ENCODE data around the gene RBM22. TPM values are rescaled to one million over a fixed set of nuclear protein-coding genes. Genes with fewer than 3 reads are reported as not detected.

RBM22 gene
- total RNA-seq, 1 experiment from 2014 or later = 40.9 TPM

DNA sequence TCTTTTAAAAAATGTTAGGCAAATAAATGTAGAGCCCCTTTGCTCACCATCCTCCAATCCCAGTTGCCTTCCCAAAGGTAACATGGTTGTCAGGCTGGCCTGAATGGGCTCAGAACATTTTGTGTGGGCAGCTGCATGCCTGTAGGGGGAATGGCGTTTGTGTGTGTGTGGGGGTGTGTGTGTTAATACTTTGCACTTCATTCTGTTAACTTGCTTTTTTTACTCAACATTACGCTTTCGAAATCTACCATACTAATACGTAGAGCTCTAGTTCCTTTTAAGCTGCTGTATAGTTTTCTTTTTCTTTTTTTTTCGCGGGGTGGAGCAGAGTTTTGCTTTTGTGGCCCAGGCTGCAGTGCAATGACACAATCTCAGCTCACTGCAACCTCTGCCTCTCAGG is 25.8 kb downstream of the RBM22 start:
- in situ Hi-C loops (cut with HindIII; ENCODE audit: low sequenced_read_pairs) = no loop called here
- no peak for DNase-seq (ENCODE audit: low spot score)

DNA sequence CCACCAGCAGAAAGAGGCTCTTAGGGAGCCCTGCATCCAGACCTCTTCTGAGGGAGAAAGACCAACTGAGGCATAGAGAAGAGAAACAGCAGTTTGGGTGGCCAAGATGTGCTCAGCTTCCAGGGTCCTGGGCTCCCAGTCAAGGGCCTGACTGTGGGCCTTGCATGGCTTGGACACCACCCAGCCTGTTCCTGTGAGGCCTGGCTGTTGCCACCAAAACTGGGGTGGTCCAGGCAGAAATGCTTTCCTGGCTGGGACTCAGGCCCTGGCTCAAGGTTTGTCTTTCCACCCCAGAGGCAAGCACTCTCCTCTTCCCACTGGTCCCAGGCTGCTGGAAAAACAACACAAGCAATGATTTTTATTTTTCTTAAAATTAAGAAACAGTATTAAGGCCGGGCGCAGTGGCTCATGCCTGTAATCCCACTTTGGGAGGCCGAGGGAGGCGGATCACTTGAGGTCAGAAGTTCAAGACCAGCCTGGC is 26.5 kb downstream of the RBM22 start:
- DNase-seq (ENCODE audit: low spot score) = no peak
- in situ Hi-C loops (cut with HindIII; ENCODE audit: low sequenced_read_pairs) = no loop called here

DNA sequence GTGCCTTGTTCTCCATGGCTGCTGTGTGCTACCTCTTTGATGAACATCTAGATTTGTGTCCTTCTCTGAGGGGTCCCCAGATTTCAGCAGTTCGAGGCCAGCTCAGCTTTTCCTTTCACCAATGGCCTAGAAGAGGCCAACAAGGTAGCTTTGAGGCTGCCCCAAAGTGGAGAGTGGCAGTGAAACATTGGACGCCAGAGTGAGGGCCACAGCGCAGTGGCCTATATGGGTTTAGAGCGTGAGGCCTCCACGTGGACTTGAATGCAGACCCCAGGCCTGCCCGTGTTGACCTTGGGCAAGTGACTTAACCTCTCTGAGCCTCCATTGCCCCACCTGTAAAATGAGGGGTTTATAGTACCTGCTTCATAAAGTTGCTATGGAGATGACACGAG is 28.0 kb downstream of the RBM22 start:
- no peak for DNase-seq (ENCODE audit: low spot score)
- in situ Hi-C loops (cut with HindIII; ENCODE audit: low sequenced_read_pairs) = no loop called here

DNA sequence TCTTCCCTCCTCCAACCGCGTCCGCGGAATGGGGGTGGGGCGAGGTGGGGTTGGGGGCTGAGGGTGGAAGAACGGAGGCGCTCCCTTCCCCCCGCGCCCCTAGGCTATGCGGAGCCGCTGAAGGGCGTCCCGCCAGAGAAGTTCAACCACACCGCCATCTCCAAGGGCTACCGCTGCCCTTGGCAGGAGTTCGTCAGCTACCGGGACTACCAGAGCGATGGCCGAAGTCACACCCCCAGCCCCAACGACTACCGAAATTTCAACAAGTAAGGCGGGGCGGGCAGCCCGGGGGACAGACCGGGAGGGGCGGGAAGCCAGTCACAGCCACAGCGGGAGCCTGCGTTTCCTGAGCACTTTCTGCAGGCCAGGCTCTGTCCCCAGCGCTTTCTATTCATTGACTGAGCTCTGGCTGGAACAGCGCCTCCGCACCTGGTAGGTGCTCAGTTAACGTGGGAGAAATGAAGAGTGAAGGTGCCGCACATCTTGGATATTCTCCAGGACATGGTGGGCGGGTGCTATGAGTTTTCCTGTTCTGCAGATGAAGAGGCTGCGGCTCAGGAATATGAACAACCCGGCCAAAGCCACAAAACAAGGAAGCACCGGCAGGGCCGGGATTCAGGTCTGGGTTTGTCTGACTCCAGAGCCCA is 28.5 kb downstream of the RBM22 start:
- no peak for DNase-seq (ENCODE audit: low spot score)
- in situ Hi-C loops (cut with HindIII; ENCODE audit: low sequenced_read_pairs) = no loop called here

DNA sequence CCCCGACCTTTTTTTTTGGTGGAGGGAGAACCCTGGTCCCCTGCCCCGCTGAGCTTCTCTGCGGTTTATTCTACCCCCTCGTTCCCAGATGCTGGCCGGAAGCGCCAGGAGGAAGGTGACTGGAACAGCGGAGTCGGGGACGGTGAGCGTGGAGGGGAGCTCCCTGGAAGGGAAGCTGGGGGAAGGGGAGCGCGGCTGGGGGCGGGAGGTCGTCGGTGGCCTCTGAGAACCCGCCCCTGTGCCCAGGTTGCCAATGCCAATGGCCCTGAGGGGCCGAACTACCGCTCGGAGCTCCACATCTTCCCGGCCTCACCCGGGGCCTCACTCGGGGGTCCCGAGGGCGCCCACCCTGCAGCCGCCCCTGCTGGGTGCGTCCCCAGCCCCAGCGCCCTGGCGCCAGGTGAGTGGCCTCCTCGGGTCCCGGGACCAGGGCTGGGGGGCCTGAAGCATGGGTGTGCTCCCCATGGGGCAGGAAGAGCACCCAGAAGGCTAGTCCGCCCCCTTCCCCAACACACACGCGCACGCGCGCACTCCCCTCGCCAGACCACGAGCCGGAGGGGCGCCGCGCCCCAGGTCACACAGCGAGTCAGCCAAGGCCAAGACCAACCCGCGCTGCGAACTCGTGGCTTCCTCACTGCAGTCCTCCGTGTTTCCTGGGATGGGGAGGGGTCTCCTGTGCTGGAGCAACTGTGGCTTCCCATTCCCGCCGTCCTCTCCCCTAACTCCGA is 29.2 kb downstream of the RBM22 start:
- in situ Hi-C loops (cut with HindIII; ENCODE audit: low sequenced_read_pairs) = no loop called here

DNA sequence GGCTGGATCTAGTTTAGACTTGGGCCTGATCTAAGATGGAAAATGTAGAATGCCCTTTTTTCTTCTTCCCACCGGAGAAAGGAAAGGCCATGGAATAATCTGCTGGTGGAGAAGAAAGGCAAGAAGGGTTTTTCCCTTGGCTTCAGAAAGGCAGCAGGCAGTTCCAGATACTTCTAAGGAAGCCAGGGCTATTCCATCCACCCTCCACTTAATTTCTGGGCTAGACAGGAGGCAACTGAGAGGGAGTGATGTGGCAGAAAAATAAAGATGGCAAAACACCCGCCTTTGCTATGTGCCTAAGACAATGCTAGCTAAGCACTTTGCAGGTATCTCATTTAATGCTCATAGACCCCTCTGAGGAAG is 29.9 kb downstream of the RBM22 start:
- in situ Hi-C loops (cut with HindIII; ENCODE audit: low sequenced_read_pairs) = no loop called here
- no peak for DNase-seq (ENCODE audit: low spot score)

More for the DNA sequence above, 29.2 kb downstream of the RBM22 start:
- no peak for DNase-seq (ENCODE audit: low spot score)

DNA sequence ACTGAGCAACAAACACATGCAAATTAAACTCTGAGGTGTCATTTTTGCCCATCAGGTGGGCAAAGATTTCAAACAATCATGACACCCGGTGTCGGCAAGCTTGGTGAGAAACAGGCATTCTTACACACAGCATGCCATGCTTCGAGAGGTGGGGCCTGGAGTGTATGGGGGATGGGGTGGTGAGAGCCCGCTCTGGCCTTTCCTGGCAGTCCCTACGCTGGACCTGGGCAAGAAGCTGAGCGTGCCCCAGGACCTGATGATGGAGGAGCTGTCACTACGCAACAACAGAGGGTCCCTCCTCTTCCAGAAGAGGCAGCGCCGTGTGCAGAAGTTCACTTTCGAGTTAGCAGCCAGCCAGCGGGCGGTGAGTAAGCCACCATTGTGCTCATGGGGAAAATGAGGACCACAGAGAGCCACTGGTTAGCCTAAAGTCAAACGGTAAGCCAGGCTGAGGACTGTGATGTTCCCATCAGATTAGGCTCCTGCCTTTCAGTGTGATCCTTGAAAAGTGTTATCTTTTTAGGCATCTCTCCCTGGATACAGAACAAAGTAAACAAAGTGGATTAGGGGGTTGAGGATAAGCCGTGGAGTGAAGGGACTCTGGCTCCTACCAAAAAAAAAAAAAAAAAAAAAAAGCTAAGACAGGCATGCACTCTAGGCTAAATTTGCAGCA is 30.5 kb downstream of the RBM22 start:
- in situ Hi-C loops (cut with HindIII; ENCODE audit: low sequenced_read_pairs) = no loop called here
- no peak for DNase-seq (ENCODE audit: low spot score)

DNA sequence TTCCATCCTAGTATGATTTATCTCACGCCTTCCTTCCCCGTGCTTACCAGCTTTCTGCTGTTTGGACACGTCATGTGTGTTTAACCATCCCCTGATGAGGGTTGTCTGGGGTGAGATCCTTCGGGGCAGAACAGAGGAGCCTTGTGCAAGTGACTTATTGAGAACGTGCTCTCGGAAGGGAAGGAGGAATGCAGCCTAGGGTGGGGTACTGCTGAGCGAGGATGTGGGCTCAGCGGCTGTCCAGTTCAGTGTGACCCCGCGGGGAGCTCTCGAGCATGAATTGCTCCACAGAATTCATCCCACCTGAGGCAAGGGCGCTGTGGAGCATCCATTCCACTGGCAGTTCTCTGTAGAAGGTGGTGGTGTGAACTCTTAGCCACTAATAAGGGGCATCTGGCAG is 35.8 kb downstream of the RBM22 start:
- DNase-seq (ENCODE audit: low spot score) = no peak
- in situ Hi-C loops (cut with HindIII; ENCODE audit: low sequenced_read_pairs) = no loop called here

DNA sequence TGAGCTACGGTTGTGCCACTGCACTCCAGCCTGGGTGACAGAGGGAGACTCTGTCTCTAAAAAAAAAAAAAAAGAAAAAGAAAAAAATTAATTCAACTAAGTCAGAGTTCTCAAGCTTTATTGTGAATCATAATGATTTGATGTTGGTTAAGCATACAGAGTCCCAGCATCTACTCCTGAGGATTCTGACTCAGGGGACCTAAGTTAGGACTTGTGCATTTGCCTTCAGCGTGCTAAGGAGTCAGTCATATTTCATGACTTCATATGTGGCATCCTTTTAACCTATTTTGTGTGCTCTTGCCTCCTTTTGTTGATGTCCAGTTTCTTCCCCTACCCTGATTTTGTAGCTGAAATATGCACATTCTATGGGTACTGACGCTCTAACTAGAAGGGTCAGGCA is 36.9 kb downstream of the RBM22 start:
- no peak for DNase-seq (ENCODE audit: low spot score)
- in situ Hi-C loops (cut with HindIII; ENCODE audit: low sequenced_read_pairs) = no loop called here

DNA sequence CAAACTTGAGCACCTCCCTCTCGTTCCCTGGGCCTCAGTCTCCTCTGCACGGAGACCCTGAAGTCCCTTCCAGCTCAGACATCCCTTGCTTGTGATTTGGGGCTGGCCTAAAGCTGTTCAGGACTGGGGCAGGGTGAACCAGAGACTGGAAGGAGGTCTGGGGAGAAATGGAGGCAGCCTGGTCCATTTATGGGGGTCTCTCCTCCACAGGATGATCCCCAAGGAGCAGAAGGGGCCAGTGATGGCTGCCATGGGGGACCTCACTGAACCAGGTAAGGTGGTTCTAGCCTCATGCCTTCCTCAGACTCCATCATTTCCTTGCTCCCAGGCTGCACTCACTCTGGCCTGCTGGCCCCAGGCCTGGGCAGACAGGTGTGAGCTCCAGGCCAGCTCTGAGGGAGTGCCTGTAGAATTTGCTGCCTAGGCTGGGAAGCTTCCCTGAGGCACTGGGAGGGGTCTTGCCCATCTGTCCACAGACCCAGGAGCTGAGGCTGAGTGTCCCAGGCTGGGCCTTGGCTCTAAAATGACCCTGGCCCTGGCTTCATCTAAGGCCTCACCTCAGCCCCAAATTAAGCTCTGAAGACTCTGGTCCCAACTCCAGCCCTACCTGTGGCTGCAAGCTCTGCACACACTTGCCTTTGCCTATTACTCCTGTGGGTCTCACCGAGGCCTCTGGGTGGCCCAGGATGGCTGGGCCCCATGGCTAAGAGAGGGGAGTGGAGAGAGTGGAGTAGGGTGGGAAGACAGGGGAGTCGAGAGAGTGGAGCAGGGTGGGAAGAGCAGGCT is 37.9 kb downstream of the RBM22 start:
- in situ Hi-C loops (cut with HindIII; ENCODE audit: low sequenced_read_pairs) = no loop called here
- no peak for DNase-seq (ENCODE audit: low spot score)

DNA sequence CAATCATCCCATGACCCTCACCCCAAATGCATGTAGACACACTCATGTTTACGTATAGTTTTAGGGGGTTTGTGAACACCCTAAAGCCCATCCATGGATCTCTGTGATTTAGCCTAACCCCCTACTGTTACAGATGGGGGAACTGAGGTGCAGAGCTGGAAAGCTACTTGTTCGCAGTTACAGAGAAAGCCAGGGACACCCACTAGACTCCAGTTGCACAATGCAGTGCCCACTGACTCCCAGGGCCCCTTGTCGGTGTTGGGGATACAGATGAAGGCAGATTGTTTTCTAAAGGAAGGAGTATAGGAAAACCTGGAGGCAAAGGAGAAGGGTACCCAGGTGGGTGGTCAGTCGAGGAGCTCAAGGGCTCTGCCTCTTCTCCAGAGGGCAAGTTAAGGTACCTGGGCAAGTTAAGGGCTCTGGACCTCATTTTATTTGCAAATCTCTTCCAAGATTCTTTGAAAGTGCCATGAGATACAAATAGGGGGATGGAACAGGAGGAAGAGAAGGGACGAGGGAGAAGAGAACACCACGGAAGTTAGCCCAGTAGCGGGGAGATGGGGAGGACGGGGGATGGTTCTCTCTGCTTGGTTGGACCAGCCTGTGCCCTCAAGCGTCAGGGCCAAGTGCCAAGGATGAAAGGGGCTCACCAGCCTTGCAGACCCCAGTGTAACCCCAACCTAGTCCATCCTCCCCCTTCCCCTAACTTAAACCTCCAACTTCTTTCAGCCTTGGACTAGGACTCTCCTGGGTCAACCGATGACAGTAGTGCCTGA is 38.9 kb downstream of the RBM22 start:
- in situ Hi-C loops (cut with HindIII; ENCODE audit: low sequenced_read_pairs) = no loop called here
- DNase-seq (ENCODE audit: low spot score) = no peak

DNA sequence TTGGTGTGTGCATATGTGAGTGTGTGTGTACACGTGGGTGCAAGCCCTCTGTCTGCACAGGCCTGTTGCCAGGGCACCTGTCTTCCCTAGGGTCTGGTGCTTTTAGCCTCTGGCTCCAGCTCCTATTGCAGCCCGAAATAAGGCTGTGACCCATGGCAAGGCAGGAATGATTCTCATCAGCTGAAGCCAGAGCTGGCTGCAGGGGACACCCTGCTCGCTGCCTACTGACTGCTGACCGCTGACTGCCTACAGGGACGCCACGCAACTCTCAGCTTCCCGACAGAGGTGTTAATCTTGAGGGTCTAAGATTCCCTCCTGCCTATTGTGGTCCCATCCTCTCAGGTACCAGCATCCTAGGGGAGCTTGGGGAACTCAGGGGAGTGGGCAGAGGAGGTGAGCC is 39.8 kb downstream of the RBM22 start, which contains the start of gene MYOZ3:
TSS of gene MYOZ3 (plus strand) at position 166 of the 400 bp plus-strand sequence. CDS start 1,691 bp downstream, outside the sequence.
- in situ Hi-C loops (cut with HindIII; ENCODE audit: low sequenced_read_pairs) = no loop called here

DNA sequence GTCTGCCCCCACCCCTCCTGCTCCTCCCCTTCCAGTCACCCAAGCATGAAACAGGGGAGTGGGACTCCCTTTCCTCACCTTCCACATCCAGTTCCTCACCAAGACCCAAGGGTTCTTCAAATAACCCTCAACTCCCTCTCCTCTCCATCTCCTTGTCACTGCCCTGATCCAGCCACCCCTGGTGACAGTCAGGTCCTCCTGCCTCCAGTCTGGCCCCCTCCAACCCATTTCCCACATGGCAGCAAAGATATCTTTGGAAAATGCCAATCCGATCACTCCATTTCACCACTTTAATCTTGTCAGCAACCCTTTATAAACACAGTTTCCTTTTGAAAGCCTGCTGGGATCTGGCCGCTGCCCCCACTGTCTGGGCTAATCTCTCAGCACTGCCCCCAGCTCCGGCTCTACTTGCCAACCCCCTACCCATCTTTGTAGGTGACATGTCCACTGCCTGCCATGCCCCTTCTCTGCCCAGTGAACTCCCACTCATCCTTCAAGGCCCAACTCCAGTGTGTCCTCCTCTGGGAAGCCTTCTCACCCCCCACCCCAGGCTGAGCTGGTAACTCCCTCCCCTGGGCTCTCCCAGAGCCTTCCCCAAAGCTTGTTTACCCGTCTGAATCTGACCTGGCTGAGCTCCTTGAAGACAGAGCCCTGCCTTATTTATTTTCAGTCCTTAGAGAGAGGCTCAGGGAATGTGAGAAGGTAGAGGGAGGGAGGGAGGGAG is 40.6 kb downstream of the RBM22 start:
- in situ Hi-C loops (cut with HindIII; ENCODE audit: low sequenced_read_pairs) = no loop called here
- DNase-seq (ENCODE audit: low spot score) = no peak

More for the DNA sequence above, 39.8 kb downstream of the RBM22 start, which contains the start of gene MYOZ3:
- no peak for DNase-seq (ENCODE audit: low spot score)

DNA sequence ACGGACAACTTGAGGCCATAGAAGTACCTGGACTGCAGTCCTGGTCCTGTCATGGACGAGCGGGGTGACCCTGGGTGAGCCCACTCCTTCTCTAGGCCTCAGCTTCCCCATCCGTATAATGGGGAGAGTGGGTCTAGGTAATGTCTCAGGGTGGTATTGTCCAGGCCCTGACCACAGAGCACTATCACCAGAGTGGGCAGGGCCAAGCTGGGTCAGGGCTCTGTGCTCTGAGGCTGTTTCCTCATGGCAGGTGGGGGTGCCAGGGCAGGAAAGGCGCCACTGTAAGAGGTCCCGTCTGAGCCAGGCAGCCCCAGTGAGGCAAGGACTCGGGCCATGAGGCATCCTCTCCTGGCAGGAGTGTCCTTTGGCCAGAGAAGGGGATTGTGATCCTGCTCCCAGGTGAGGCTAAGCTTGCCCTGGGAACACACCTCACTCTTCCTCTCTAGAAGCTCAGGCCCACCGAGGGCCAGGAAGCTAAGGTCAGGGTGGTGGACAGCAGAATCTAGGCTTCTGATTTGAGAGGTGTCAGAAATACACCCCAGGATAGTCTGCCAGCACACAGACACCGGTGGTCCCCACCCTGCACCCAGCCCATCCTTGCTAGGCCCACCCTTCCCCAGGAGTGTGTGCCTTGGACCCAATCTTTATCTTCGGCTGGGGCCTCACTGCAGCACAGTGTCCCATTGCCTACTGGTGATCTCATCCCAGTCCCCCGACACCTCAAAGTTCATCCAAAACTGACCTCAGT is 41.3 kb downstream of the RBM22 start:
- no peak for DNase-seq (ENCODE audit: low spot score)
- in situ Hi-C loops (cut with HindIII; ENCODE audit: low sequenced_read_pairs) = no loop called here

DNA sequence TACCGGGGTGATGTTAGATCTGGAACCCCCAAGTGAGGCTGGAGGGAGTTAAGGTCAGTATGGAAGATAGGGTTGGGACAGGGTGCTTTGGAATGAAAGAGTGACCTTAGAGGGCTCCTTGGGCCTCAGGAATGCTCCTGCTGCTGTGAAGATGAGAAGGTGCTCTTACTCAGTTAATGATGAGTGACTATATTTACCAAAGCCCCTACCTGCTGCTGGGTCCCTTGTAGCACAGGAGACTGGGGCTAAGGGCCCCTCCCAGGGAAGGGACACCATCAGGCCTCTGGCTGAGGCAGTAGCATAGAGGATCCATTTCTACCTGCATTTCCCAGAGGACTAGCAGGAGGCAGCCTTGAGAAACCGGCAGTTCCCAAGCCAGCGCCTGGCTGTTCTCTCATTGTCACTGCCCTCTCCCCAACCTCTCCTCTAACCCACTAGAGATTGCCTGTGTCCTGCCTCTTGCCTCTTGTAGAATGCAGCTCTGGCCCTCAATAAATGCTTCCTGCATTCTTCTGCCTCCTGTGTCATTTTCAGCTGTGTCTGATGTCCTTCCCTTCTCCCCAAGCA is 42.1 kb downstream of the RBM22 start:
- DNase-seq (ENCODE audit: low spot score) = no peak
- in situ Hi-C loops (cut with HindIII; ENCODE audit: low sequenced_read_pairs) = no loop called here

DNA sequence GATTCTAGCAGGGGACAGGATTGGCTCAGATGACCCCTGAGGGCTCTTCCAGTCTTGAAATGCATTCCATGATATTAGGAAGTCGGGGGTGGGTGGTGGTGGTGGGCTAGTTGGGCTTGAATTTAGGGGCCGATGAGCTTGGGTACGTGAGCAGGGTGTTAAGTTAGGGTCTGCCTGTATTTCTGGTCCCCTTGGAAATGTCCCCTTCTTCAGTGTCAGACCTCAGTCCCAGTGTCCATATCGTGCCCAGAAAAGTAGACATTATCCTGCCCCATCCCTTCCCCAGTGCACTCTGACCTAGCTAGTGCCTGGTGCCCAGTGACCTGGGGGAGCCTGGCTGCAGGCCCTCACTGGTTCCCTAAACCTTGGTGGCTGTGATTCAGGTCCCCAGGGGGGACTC is 42.7 kb downstream of the RBM22 start:
- no peak for DNase-seq (ENCODE audit: low spot score)
- in situ Hi-C loops (cut with HindIII; ENCODE audit: low sequenced_read_pairs) = no loop called here
